GM20000 (cell line): ENCODE data around the gene TNFRSF18.
"Not testable (repeated sequence)": the region's sequence is repeated elsewhere in the genome, so short reads cannot be mapped to it uniquely, and the experiment has no call there.

ENCODE experiments used
- DNase-seq: peaks from one replicate; pipeline ENCODE4 v3.0.0; 2012; ENCODE audit warnings: low spot score
- CTCF ChIP-seq: IDR thresholded peaks from 2 replicates; pipeline ENCODE4 v1.5.1; 2012; ENCODE audit warnings: mild to moderate bottlenecking, control low read depth; ENCODE audit errors: extremely low read depth, missing control alignments

The TNFRSF18 gene

DNA sequence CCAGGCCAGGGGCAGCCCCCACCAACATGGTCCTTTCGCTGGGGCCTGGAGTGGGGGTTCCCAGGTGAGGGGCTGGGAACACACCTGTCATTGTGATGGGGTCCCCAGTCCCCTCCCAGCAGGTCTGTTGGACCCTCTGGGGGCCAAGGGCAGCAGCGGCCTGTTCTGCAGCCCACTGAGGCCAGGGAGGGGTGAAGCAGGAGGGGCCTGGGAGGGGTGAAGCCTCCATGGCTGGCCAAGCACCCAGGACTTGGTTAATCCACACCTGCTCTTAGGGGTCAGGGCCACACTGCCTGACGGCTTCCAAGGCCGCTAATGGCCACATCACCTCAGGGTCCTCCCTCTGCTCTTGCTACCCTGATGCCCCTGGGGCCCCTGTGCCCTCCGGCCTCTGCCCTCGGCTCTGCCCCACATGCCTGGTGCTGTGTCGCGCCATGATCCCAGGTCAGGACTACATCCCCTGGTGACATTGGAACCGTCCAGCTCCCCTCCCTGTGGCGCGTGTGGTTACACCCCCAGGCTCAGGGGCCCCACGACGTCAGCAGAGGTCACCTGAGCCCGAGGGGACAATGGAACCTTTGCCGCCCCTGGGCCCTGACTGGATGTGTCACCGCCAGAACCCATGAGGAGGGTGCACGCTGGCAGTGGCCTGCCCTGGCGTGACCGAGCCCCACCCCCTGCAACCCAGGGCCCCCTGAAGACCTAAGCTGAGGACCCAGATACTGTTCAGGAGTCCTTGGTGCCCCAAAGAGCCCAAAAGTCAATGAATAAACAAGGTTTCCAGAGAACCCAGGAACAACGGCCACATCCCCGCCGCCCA, 7.0 kb downstream of the TNFRSF18 start:
- no peak for TF ChIP-seq CTCF
- no peak for DNase-seq

GRCh38 chr1:1198423-1199140, 7.8 kb downstream of the TNFRSF18 start:
- DNase-seq: no peak
- no peak for TF ChIP-seq CTCF

DNA sequence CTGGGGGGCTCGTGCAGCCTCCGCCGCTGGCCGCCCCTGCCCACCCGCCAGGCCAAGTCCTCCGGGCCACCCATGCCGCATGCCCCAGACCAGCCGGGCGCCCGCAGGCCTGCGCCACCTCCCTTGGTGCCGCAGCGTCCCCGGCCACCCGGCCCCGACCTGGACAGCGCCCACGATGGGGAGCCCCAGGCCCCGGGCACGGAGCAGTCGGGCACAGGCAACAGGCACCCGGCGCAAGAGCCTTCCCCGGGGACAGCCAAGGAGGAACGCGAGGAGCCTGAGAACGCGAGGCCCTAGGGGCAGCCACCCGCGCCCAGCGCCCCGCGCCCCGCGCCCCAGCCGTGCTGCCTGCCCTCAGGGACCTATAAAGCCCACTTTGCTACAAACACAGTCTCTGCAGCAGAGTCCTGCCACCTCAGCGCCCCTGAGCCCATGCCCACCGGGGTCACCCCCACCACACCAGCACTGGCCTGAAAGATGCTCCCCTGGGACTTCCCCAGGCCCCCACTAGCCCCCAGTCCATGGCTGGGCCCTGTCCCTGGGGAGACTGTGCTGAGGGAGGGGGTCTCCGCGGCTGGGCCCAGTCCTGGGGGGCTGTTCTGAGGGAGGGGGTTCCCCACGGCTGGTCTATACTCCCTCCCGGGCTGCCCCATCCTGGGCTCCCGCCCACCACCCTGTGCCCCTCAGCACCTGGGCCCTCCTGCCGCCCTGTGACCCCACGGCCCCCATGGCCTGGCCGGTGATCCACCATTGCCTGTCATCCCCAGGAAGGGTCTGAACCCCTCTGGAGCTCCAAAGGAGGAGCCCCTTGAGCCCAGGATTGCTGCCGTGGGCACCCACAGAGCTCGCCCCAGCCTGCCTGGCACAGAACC, 8.6 kb downstream of the TNFRSF18 start:
- no peak for TF ChIP-seq CTCF
- DNase-seq: no peak

- no peak for DNase-seq
- TF ChIP-seq CTCF: no peak
Measured at GRCh38 chr1:1197188-1197500, 9.2 kb downstream of the TNFRSF18 start.

GRCh38 chr1:1196431-1197187, 9.8 kb downstream of the TNFRSF18 start:
- no peak for DNase-seq
- TF ChIP-seq CTCF: no peak

DNA sequence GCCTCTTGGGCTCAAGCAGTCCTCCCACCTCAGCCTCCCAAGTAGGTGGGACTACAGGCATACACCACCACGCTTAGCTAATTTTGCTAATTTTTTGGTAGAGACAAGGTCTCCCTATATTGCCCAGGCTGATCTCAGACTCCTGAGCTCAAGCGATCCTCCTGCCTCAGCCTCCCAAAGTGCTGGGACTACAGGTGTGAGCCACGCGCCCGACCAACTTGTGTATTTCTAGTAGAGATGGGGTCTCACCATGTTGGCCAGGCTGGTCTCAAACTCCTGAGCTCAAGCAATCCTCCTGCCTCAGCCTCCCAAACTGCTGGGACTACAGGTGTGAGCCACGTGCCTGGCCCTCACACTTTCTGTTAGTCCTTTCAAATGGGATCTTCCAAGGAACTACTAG, 10.7 kb downstream of the TNFRSF18 start:
- DNase-seq: not testable (repeated sequence)

GRCh38 chr1:1194723-1195122, 11.7 kb downstream of the TNFRSF18 start:
- no peak for DNase-seq
- no peak for TF ChIP-seq CTCF
